Ascending aorta (tissue), 2 donors: ENCODE measurements around the gene KCNQ5. TPM values are rescaled to one million over a fixed set of nuclear protein-coding genes. Genes with fewer than 3 reads are reported as not detected.

Experiments used
- DNase-seq, 2 donors: peaks; one replicate each; pipeline ENCODE4 v3.0.0-alpha.2; 2019; ENCODE audit warnings: low spot score in 2 of 2
- H3K27ac ChIP-seq, 2 donors: fragments of 200-600 bp; sonication (generic); one replicate each; pipeline ENCODE4 v1.5.1; 2016 to 2017; ENCODE audit warnings: mild to moderate bottlenecking in 1 of 2
- H3K27me3 ChIP-seq: fragments of 200-600 bp; sonication (generic); one replicate; pipeline ENCODE4 v1.5.1; 2017
- H3K36me3 ChIP-seq, 2 donors: fragments of 200-600 bp; sonication (generic); one replicate each; pipeline ENCODE4 v1.5.1; 2016
- H3K4me1 ChIP-seq, 2 donors: fragments of 200-600 bp; sonication (generic); one replicate each; pipeline ENCODE4 v1.5.1; 2016 to 2017; ENCODE audit warnings: mild to moderate bottlenecking in 1 of 2
- H3K4me3 ChIP-seq, 2 donors: fragments of 200-600 bp; sonication (generic); one replicate each; pipeline ENCODE4 v1.5.1; 2016 to 2017; ENCODE audit warnings: mild to moderate bottlenecking in 1 of 2
- H3K9me3 ChIP-seq, 2 donors: fragments of 200-600 bp; sonication (generic); one replicate each; pipeline ENCODE4 v1.5.1; 2016
- CTCF ChIP-seq, 3 experiments: fragments of 200-600 bp in 2 of 3; fragments of 450-650 bp in 1 of 3; sonication (generic) in 2 of 3; IDR thresholded peaks; one replicate each; pipeline ENCODE4 v1.5.1; 2016 to 2019; ENCODE audit warnings: antibody characterized with exemption in 3 of 3, mild to moderate bottlenecking in 1 of 3, moderate library complexity in 1 of 3
- intact Hi-C: fragments of 100-400 bp; cut with DNase I; formaldehyde crosslinking; loops from one replicate; pipeline ENCODE4 v1.15.1; 2023
- total RNA-seq: library from RNA; depleted of rRNA; stranded (reverse); fragments of >200 nt; gene quantifications from one replicate; pipeline ENCODE4 v1.1.0, GENCODE V29; 2016

The KCNQ5 gene
- total RNA-seq, 1 donor from 2014 or later = 4.5 TPM

- Histone ChIP-seq H3K27me3 (no peaks in the 10 kb centered on the region), H3K36me3 (no peaks in the 10 kb centered on the region), H3K27ac (no peak overlapping the region), H3K4me3 (no peak overlapping the region), H3K9me3 (no peaks in the 10 kb centered on the region), H3K4me1 (no peaks in the 10 kb centered on the region)
- no peak for TF ChIP-seq CTCF (IDR thresholded peaks at IDR 0.05)
- intact Hi-C loops = no loop called here
- no peak for DNase-seq
These were observed 521.7 kb downstream of the KCNQ5 start for GRCh38 chr6:73143551-73143950.

GRCh38 chr6:73144516-73144915 lies 522.7 kb downstream of the KCNQ5 start:
- Histone ChIP-seq H3K27ac (no peak overlapping the region), H3K4me3 (no peak overlapping the region), H3K4me1 (no peaks in the 10 kb centered on the region), H3K9me3 (no peaks in the 10 kb centered on the region), H3K27me3 (no peaks in the 10 kb centered on the region), H3K36me3 (no peaks in the 10 kb centered on the region)
- intact Hi-C loops = no loop called here
- TF ChIP-seq CTCF (IDR thresholded peaks at IDR 0.05) = no peak
- DNase-seq = no peak

GRCh38 chr6:73145690-73146089 lies 523.8 kb downstream of the KCNQ5 start:
- DNase-seq = no peak
- no peak for TF ChIP-seq CTCF (IDR thresholded peaks at IDR 0.05)
- Histone ChIP-seq H3K4me1 (no peaks in the 10 kb centered on the region), H3K36me3 (no peaks in the 10 kb centered on the region), H3K27ac (no peak overlapping the region), H3K9me3 (no peaks in the 10 kb centered on the region), H3K27me3 (no peaks in the 10 kb centered on the region), H3K4me3 (no peak overlapping the region)
- intact Hi-C loops = no loop called here

GRCh38 chr6:73151732-73152131 lies 529.9 kb downstream of the KCNQ5 start:
- intact Hi-C loops = no loop called here
- TF ChIP-seq CTCF (IDR thresholded peaks at IDR 0.05) = no peak

GRCh38 chr6:73152556-73152955 lies 530.7 kb downstream of the KCNQ5 start:
- H3K36me3 ChIP-seq = no peaks in the 10 kb centered on the region
- no peak for TF ChIP-seq CTCF (IDR thresholded peaks at IDR 0.05)

More at GRCh38 chr6:73151732-73152131, 529.9 kb downstream of the KCNQ5 start:
- DNase-seq = no peak
- no peak overlapping the region for H3K4me3 ChIP-seq
- no peaks in the 10 kb centered on the region for H3K4me1 ChIP-seq
- H3K27me3 ChIP-seq = no peaks in the 10 kb centered on the region
- no peaks in the 10 kb centered on the region for H3K9me3 ChIP-seq
- H3K27ac ChIP-seq = no peak overlapping the region
- H3K36me3 ChIP-seq = no peaks in the 10 kb centered on the region

More at GRCh38 chr6:73152556-73152955, 530.7 kb downstream of the KCNQ5 start:
- H3K4me1 ChIP-seq = no peaks in the 10 kb centered on the region
- no peak overlapping the region for H3K4me3 ChIP-seq
- no peak overlapping the region for H3K27ac ChIP-seq
- no peak for DNase-seq
- intact Hi-C loops = no loop called here
- H3K9me3 ChIP-seq = no peaks in the 10 kb centered on the region
- no peaks in the 10 kb centered on the region for H3K27me3 ChIP-seq
